Uterus (tissue), 4 donors: ENCODE results near the gene CPA1. TPM values are rescaled to one million over a fixed set of nuclear protein-coding genes. Genes with fewer than 3 reads are reported as not detected.

Experiments used
- DNase-seq, 2 donors: peaks; one replicate each; pipeline ENCODE4 v3.0.0-alpha.2; 2019 to 2020
- H3K27ac ChIP-seq, 2 donors: fragments of 200-600 bp; sonication (generic); 1 replicate in 1 of 2; 2 replicates in 1 of 2; pipeline ENCODE4 v1.5.1; 2016 to 2018
- H3K27me3 ChIP-seq, 2 donors: fragments of 200-600 bp; sonication (generic); one replicate each; pipeline ENCODE4 v1.5.1; 2018 to 2019; ENCODE audit warnings: control low read depth in 1 of 2
- H3K36me3 ChIP-seq, 2 donors: fragments of 200-600 bp; sonication (generic); one replicate each; pipeline ENCODE4 v1.5.1; 2019; ENCODE audit warnings: control low read depth in 1 of 2
- H3K4me1 ChIP-seq, 2 donors: fragments of 200-600 bp; sonication (generic); one replicate each; pipeline ENCODE4 v1.5.1; 2018 to 2019; ENCODE audit warnings: control low read depth in 1 of 2
- H3K4me3 ChIP-seq, 2 donors: fragments of 200-600 bp; sonication (generic); 1 replicate in 1 of 2; 2 replicates in 1 of 2; pipeline ENCODE4 v1.5.1; 2018 to 2019; ENCODE audit warnings: mild to moderate bottlenecking in 1 of 2
- H3K9me3 ChIP-seq, 2 donors: fragments of 200-600 bp; sonication (generic); one replicate each; pipeline ENCODE4 v1.5.1; 2019; ENCODE audit warnings: control low read depth in 1 of 2
- CTCF ChIP-seq, 4 experiments: fragments of 200-600 bp in 2 of 4; fragments of 450-650 bp in 2 of 4; sonication (generic) in 2 of 4; IDR thresholded peaks; one replicate each; pipeline ENCODE4 v1.5.1; 2016 to 2019; ENCODE audit warnings: antibody characterized with exemption in 4 of 4, mild to moderate bottlenecking in 2 of 4, moderate library complexity in 1 of 4
- POLR2A ChIP-seq, 2 donors: fragments of 450-650 bp; IDR thresholded peaks; one replicate each; pipeline ENCODE4 v1.6.1; 2016; ENCODE audit warnings: antibody characterized with exemption in 2 of 2, mild to moderate bottlenecking in 1 of 2, moderate library complexity in 1 of 2
- intact Hi-C: fragments of 100-400 bp; cut with DNase I; formaldehyde crosslinking; loops from one replicate; pipeline ENCODE4 v1.15.1; 2023; ENCODE audit warnings: low total_unique reads
- total RNA-seq, 4 donors: library from RNA; depleted of rRNA in 3 of 4; stranded (reverse); fragments of >200 nt in 3 of 4; gene quantifications; one replicate each; pipeline versions ENCODE4 v1.1.0 to v1.2.4, GENCODE V29; 2014 to 2023
- donor health status: DM: yes; HTN: yes; CAD: no.

The CPA1 gene
- total RNA-seq, 4 donors from 2014 or later, result 0.46 to 3.8 TPM; not detected in 2

DNA sequence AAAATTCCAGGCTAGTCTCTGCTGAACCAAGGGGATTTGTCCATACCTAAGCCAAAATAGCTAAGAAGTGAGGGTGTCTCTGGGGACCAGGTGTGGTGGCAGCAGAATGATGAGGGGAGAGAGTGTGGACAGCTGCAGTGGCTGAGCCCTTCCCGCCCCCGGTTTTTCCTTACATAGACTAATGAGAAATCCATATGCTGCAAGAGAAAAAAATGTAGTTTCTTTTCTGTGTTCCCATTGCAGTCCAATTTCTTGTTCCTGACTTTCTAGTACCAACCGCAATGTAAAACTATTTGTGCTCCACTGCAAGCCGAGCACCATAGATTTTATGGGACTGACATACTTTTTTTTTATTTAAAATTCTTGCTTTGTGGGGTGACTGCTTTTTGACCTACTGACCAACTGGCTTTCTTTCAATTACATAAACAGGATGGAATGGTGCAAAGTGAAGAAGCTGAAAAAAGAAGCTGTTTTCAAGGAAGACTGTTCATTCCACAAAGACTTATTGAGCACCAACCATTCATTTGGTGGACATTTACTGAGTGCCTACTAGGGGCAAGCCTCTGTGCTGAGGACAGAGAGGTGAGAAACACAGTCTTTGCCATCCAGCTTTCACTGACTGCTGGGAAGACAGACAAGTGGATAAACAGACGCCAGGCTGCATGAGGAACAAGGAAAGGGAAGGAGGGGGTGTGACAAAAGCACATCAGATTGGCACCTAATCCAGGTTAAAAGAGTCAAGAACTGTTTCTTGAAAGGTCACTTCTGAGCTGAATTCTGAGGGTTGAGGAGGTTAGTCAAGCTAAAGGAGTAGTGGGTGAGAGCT is 50.8 kb downstream of the CPA1 start:
- no peaks in the 10 kb centered on the region for H3K9me3 ChIP-seq
- peak overlapping the region in 1 of 2 donors; percentile 7 for H3K4me3 ChIP-seq
- peak overlapping the region; percentile 47 to 69 for H3K27ac ChIP-seq
- H3K36me3 ChIP-seq, result no peaks in the 10 kb centered on the region
- peaks cover 0 to 4% of the 10 kb centered on the region in 2 donors for H3K4me1 ChIP-seq
- no peak for TF ChIP-seq CTCF (IDR thresholded peaks at IDR 0.05)
- no peak for TF ChIP-seq POLR2A (IDR thresholded peaks at IDR 0.05)
- no peak for DNase-seq
- intact Hi-C loops, result no loop called here
- H3K27me3 ChIP-seq, result no peaks in the 10 kb centered on the region

- Histone ChIP-seq H3K4me3 (no peak overlapping the region), H3K27ac (no peak overlapping the region), H3K36me3 (no peaks in the 10 kb centered on the region), H3K9me3 (no peaks in the 10 kb centered on the region), H3K4me1 (peaks cover 0 to 4% of the 10 kb centered on the region in 2 donors), H3K27me3 (no peaks in the 10 kb centered on the region)
- intact Hi-C loops, result no loop called here
- TF ChIP-seq CTCF (IDR thresholded peaks at IDR 0.05) (no peak), POLR2A (IDR thresholded peaks at IDR 0.05) (no peak)
- no peak for DNase-seq
These were observed 52.6 kb downstream of the CPA1 start for GRCh38 chr7:130432886-130433285.

DNA sequence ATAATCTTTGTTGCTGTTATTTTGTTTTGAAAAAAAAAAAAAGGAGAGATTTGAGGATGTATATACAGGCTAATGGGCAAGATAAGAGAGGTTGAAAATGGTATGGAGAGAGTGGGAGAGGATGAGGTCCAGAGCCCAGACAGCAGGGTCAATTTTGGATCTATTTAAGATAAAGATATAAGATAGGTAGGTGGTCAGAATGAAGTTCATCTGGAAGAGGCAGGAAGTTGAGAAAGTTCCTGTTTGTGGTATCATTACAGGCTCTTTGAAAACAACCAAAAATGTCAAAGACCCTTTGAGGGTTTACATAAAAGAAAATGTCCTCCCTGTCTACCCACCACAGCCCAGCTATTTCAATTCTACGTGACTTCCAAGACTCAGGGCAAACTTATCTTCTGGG is 53.0 kb downstream of the CPA1 start:
- TF ChIP-seq POLR2A (IDR thresholded peaks at IDR 0.05) (no peak), CTCF (IDR thresholded peaks at IDR 0.05) (no peak)
- no peaks in the 10 kb centered on the region for H3K27me3 ChIP-seq
- intact Hi-C loops, result no loop called here

DNA sequence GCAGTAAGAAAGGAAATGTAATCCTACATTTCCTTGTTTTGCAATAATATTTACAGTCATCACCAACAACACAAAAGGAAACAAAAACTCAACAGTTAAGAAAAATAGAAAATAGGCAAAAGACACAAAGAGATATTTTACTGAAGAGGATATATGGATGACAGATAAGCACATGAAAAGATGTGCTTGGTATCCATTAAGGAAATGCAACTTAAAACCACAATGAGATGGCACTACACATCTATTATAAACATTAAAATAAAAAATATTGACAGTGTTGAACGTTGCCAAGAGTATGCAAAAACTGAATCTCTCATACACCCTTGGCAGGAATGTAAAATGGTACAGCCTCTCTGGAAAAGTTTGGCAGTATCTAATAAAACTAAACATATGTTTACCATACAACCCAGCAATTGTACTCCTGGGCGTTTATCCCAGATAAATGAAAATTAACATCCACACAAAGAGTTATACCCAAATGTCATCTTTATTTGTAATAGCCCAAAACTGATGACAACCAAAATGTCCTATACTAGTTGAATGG is 55.1 kb downstream of the CPA1 start:
- no peak overlapping the region for H3K4me3 ChIP-seq
- H3K27me3 ChIP-seq, result no peaks in the 10 kb centered on the region
- H3K27ac ChIP-seq, result no peak overlapping the region
- intact Hi-C loops, result no loop called here
- H3K9me3 ChIP-seq, result no peaks in the 10 kb centered on the region
- no peaks in the 10 kb centered on the region for H3K4me1 ChIP-seq
- TF ChIP-seq CTCF (IDR thresholded peaks at IDR 0.05) (no peak), POLR2A (IDR thresholded peaks at IDR 0.05) (no peak)
- no peaks in the 10 kb centered on the region for H3K36me3 ChIP-seq
- DNase-seq, result no peak

More for the DNA sequence above, 53.0 kb downstream of the CPA1 start:
- Histone ChIP-seq H3K4me1 (peaks cover 0 to 4% of the 10 kb centered on the region in 2 donors), H3K36me3 (no peaks in the 10 kb centered on the region), H3K4me3 (no peak overlapping the region), H3K27ac (no peak overlapping the region), H3K9me3 (no peaks in the 10 kb centered on the region)
- no peak for DNase-seq

DNA sequence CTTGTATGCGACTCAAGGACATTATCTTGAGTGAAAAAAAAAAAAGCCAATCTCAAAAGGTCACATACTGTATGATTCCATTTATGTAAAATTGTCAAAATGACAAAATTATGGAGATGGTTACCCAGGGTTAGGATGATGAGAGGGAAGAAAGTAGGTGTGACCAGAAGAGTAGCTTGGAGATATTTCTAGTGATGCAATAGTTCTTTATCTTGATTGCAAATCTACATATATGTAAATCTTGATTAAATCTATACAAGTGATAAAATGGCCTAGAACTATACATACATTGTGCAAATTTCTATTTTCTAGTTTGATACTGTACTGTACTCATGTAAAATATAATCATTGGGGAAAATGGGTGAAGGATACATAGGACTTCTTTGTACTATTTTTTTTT is 56.0 kb downstream of the CPA1 start:
- Histone ChIP-seq H3K4me1 (no peaks in the 10 kb centered on the region), H3K36me3 (no peaks in the 10 kb centered on the region), H3K4me3 (no peak overlapping the region), H3K27me3 (no peaks in the 10 kb centered on the region), H3K9me3 (no peaks in the 10 kb centered on the region), H3K27ac (no peak overlapping the region)
- DNase-seq, result no peak
- TF ChIP-seq CTCF (IDR thresholded peaks at IDR 0.05), result no peak
- intact Hi-C loops, result no loop called here
